ENCODE data around the gene RCAN2.

RCAN2 gene

GRCh38 chr6:46507426-46507825 is 16.2 kb upstream of the RCAN2 start:
- DNase-seq (ENCODE audit: insufficient read length, low spot score) (no peak), FAIRE-seq (no peak)
- TF ChIP-seq CTCF (IDR thresholded peaks at IDR 0.05; ENCODE audit: insufficient read depth, missing control alignments) = no peak

DNA sequence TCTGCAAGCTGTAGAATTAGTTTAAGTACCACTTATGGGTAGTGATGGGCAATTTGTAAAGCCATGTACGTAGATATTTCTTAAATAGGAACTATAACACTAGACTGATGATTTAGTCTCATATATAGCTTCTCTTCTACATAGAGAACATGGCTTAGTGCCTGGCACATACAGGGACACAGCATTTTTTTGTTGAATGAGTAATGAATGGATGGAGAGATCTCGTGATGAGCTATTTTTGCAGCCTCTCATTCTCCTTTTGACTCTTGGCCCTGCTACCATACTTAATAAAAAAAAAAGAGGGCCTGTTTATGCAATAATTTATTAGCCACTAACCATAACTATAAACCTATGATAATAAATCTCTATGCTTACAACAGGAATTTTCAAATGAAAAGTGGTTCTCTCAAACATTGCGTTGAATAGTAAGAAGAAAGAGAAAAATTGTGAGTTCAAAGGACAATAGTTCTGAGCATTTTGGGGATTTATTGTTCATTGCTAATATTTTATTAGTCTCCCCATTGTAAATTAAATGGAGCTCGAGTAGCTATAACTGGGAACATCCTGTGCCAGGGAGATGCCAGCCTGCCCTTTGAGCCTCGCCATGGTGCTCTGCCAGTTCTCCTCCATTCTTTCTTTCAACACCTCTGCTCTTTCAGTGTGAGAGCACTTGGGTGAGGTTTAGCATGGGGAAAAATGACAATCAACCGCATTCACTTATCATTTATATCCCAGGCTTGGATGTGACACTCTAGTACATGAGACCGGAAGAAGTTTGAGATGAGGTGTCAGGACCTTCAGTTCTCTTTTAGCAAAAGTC is 14.7 kb upstream of the RCAN2 start:
- FAIRE-seq (no peak), DNase-seq (ENCODE audit: insufficient read length, low spot score) (no peak)
- TF ChIP-seq CTCF (IDR thresholded peaks at IDR 0.05; ENCODE audit: insufficient read depth, missing control alignments) = no peak

GRCh38 chr6:46504242-46504641 is 13.0 kb upstream of the RCAN2 start:
- FAIRE-seq (no peak), DNase-seq (ENCODE audit: insufficient read length, low spot score) (no peak)
- TF ChIP-seq CTCF (IDR thresholded peaks at IDR 0.05; ENCODE audit: insufficient read depth, missing control alignments) = no peak

DNA sequence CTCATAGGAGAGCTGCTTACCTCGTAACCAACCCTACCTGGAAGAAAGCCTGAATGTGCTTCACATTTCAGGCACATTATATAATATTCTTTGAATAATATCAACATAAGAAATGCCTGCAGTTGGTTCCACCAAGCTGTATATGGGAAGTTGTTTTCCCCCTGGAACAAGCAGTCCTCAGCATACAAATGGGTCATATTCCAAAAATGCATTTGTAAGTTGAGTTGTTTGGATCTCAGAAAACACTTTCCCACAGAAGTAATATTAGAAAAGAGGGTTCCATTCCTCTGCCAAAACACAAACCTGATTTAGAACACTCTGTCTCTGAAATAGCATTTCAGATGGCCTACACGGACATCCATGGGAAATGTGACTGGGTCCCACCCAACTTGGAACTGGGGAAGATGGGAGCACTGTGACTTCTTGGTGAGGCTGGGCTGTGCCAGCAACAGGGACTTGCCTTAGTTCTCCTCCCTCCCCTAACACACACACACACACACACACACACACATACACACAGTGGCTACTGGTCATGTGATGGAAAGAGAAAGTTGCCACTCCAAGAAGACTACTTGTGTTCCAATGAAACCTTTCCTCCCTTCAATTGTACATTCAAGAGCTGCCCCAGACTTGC is 11.4 kb upstream of the RCAN2 start:
- FAIRE-seq (no peak), DNase-seq (ENCODE audit: insufficient read length, low spot score) (no peak)
- no peak for TF ChIP-seq CTCF (IDR thresholded peaks at IDR 0.05; ENCODE audit: insufficient read depth, missing control alignments)

- TF ChIP-seq CTCF (IDR thresholded peaks at IDR 0.05; ENCODE audit: insufficient read depth, missing control alignments) = no peak
- no peak for DNase-seq (ENCODE audit: insufficient read length, low spot score)
- no peak for FAIRE-seq
Observed at GRCh38 chr6:46501136-46502089, 10.2 kb upstream of the RCAN2 start.

GRCh38 chr6:46500382-46500781 is 9.1 kb upstream of the RCAN2 start:
- no peak for TF ChIP-seq CTCF (IDR thresholded peaks at IDR 0.05; ENCODE audit: insufficient read depth, missing control alignments)
- FAIRE-seq (no peak), DNase-seq (ENCODE audit: insufficient read length, low spot score) (no peak)
